Keratinocyte (primary cell): ENCODE data around the gene GRAMD2A.

Experiments
- EZH2 ChIP-seq: IDR thresholded peaks from one replicate; pipeline ENCODE4 v1.6.1; 2012; ENCODE audit warnings: inconsistent platforms, mild to moderate bottlenecking, low read length, moderate library complexity
- TF ChIP-seq, protein P1 (sequence below), 3 experiments: IDR thresholded peaks in 1 of 3; conservative IDR thresholded peaks in 1 of 3; optimal IDR thresholded peaks in 1 of 3; 2 replicates in 2 of 3; 3 replicates in 1 of 3; pipeline versions ENCODE3 to v1.5.1; 2011; ENCODE audit warnings: low read length in 3 of 3, mild to moderate bottlenecking in 3 of 3, moderate library complexity in 2 of 3, control low read depth in 1 of 3, inconsistent platforms in 1 of 3; ENCODE audit not compliant: insufficient read depth in 2 of 3; ENCODE audit errors: extremely low read depth in 1 of 3

DNA sequence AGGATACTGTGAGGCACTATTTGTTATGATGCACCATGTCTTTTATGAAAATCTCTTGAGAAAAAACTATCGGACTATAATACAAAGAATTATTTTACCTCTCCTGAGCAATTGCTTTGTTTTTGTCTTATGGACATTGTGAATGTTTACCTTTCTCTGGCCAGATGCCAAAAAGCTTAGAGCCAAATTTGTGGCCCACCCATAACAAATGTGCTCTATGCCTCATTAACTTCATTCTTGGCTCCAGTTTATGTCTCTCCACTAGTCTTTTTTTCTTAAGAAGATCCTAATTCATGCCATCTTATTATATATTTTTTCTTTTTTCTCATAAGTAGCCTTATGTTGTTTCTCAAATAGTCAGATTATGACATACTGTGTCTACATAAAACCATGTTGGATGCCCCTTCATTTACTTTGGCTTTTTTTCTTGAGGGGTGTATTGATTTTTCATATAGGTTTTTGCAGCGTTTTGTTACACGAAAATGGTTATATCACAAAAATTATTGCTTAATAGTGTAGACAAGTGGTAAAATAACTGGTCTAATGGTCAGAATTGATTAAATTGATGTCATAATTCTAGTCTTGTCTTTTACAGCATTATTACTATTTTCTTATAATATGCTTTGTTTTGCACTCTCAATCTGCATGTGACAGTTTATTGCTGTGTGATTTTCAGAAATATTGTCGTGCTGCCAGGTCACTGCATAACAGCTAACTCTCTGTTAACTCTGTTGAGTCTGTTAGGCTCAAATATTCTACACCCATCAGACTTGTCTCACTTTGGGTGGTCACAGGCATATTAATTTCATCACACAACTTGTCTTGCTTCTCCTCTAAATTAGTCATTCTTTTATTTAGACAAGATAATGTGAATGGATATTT lies 61.2 kb downstream of the GRAMD2A start:
- TF ChIP-seq, protein P1, sequence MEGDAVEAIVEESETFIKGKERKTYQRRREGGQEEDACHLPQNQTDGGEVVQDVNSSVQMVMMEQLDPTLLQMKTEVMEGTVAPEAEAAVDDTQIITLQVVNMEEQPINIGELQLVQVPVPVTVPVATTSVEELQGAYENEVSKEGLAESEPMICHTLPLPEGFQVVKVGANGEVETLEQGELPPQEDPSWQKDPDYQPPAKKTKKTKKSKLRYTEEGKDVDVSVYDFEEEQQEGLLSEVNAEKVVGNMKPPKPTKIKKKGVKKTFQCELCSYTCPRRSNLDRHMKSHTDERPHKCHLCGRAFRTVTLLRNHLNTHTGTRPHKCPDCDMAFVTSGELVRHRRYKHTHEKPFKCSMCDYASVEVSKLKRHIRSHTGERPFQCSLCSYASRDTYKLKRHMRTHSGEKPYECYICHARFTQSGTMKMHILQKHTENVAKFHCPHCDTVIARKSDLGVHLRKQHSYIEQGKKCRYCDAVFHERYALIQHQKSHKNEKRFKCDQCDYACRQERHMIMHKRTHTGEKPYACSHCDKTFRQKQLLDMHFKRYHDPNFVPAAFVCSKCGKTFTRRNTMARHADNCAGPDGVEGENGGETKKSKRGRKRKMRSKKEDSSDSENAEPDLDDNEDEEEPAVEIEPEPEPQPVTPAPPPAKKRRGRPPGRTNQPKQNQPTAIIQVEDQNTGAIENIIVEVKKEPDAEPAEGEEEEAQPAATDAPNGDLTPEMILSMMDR (optimal IDR thresholded peaks at IDR 0.05 in 1 of 3, IDR thresholded peaks at IDR 0.05 in 1 of 3, conservative IDR thresholded peaks at IDR 0.05 in 1 of 3; ENCODE audit: extremely low read depth in 1 of 3, insufficient read depth in 2 of 3, low read length in 3 of 3) = no peak
- TF ChIP-seq EZH2 = no peak
